ENCODE measurements around the gene DDN. TPM values are rescaled to one million over a fixed set of nuclear protein-coding genes. Genes with fewer than 3 reads are reported as not detected.

DDN gene
- total and polyA plus RNA-seq, 2 donors (not counting 1 experiment from before 2014, with no cell fraction given), result 0.10 to 0.75 TPM

DNA sequence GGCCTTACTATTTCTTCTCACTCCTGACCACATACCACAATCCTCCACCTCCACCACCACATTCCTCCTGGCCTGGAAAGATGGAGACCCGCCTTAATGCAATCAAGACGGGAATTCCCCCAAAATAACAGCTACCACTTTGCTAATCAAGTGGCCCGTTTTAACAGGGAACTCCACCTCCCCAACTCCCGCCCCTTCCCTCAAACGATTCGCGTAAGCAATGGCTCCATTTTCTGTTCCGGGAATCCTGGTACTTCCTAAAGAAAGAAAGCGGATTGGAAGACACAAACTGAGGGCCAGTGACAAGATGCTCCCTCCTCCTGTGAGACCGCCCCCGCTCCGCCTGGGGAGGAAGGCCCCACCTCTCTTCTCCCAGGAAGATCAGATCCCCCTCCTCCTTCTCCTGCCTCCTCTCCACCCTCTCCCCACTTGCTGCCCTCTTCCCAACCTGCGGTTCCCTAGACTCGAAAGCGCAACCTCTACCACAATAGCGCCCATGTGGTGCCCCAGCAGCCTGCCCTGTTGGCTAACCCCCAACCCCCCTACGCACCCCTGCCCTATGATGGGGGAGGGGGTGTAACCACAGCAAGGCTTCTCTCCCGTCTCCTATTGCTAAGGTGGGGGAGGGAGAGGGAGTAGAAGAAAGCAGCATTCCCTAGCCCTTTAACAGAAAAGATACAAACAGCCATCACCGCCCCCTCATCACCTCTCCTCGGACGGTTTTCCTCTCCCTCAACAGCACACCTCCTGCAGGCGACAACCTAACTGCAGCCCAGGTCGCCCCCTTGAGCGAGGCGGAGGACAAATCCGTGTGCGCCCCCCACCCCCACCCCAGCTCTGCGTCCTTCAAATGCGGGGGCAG is 42.7 kb downstream of the DDN start:
- Histone ChIP-seq H3K27ac (ENCODE audit: low read length in 2 of 2) (peak overlapping the region; percentile 44 to 81), H3K9ac (ENCODE audit: low read length) (peak overlapping the region; percentile 96), H3K4me2 (replicated peaks; ENCODE audit: low read depth, low read length, poor library complexity, severe bottlenecking) (peak overlapping the region; percentile 98), H3K4me1 (ENCODE audit: control insufficient read depth in 2 of 2, insufficient read depth in 2 of 2, low read length in 2 of 2) (peaks cover 34 to 36% of the 10 kb centered on the region in 2 donors), H3K36me3 (replicated peaks in 1 of 2; ENCODE audit: control extremely low read depth in 1 of 2, control insufficient read depth in 1 of 2, extremely low read depth in 1 of 2, insufficient read depth in 2 of 2, low read length in 1 of 2) (peaks cover 6 to 10% of the 10 kb centered on the region in 2 experiments), H2AFZ (ENCODE audit: insufficient read depth, low read depth, low read length, poor library complexity, severe bottlenecking) (peak overlapping the region; percentile 98), H3K27me3 (replicated peaks in 1 of 4; ENCODE audit: control extremely low read depth in 1 of 4, control insufficient read depth in 3 of 4, insufficient read depth in 4 of 4, low read length in 3 of 4) (peaks cover 0 to 3% (median 0%) of the 10 kb centered on the region in 4 experiments), H3K79me2 (ENCODE audit: control insufficient read depth, insufficient read depth, low read length) (peaks cover 58% of the 10 kb centered on the region), H3K4me3 (ENCODE audit: control extremely low read depth in 1 of 5, extremely low read depth in 1 of 5, insufficient read depth in 1 of 5, low read depth in 2 of 5, low read length in 4 of 5) (peak overlapping the region; percentile 54 to 96 (median 91)), H3K9me3 (ENCODE audit: control extremely low read depth in 1 of 3, control insufficient read depth in 2 of 3, insufficient read depth in 1 of 3, low read length in 2 of 3) (no peaks in the 10 kb centered on the region), H4K20me1 (ENCODE audit: control insufficient read depth, insufficient read depth, low read length, poor library complexity, severe bottlenecking) (peaks cover 39% of the 10 kb centered on the region)
- H3K4me1 Mint-ChIP-seq, result peaks cover 43% of the 10 kb centered on the region
- ChIA-PET CTCF (interaction anchor here (0.9 to 4.5 kb wide), 16 partner anchors 11 to 391 kb away, joined by 3 to 26 read pairs (median 4); partner anchors contain the start of genes DDX23, FKBP11 and WNT1), POLR2A (interaction anchor here (0.6 to 1.4 kb wide), 7 partner anchors 13 to 706 kb away, joined by 3 to 6 read pairs (median 5); partner anchors contain the start of gene TUBA1B)
- no peaks in the 10 kb centered on the region for H3K9me3 Mint-ChIP-seq (ENCODE audit: insufficient read depth)
- DNase-seq, result peak; percentile 51
- H3K27ac Mint-ChIP-seq, result peak overlapping the region; percentile 92
- H3K4me3 Mint-ChIP-seq, result peak overlapping the region; percentile 95
- no peaks in the 10 kb centered on the region for H3K27me3 Mint-ChIP-seq
- ATAC-seq (ENCODE audit: low read depth), result no peak
- intact Hi-C loops (cut with micrococcal nuclease), result loop anchor here (1.0 to 2.0 kb wide), 5 partner anchors 20 to 104 kb away; partner anchors contain the start of genes DDX23 and PRKAG1
- 4% methylated on average over 23 of the region's 29 CpGs for WGBS (ENCODE audit: insufficient coverage)
- TF ChIP-seq, protein P1, sequence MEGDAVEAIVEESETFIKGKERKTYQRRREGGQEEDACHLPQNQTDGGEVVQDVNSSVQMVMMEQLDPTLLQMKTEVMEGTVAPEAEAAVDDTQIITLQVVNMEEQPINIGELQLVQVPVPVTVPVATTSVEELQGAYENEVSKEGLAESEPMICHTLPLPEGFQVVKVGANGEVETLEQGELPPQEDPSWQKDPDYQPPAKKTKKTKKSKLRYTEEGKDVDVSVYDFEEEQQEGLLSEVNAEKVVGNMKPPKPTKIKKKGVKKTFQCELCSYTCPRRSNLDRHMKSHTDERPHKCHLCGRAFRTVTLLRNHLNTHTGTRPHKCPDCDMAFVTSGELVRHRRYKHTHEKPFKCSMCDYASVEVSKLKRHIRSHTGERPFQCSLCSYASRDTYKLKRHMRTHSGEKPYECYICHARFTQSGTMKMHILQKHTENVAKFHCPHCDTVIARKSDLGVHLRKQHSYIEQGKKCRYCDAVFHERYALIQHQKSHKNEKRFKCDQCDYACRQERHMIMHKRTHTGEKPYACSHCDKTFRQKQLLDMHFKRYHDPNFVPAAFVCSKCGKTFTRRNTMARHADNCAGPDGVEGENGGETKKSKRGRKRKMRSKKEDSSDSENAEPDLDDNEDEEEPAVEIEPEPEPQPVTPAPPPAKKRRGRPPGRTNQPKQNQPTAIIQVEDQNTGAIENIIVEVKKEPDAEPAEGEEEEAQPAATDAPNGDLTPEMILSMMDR (IDR thresholded peaks at IDR 0.05), result no peak
- no peak for TF ChIP-seq EZH2 (IDR thresholded peaks at IDR 0.05; ENCODE audit: borderline replicate concordance, insufficient read depth, low read depth, low read length, poor library complexity, severe bottlenecking)

Measured in B cell (primary cell).